ENCODE results near the gene BRD1. TPM values are rescaled to one million over a fixed set of nuclear protein-coding genes. Genes with fewer than 3 reads are reported as not detected.

BRD1 gene
- total and polyA plus RNA-seq, 9 of the 15 experiments (the other 6 are each of a cell fraction or from before 2014, with no cell fraction given), result 0.42 to 17.6 (median 5.5) TPM

GRCh38 chr22:49807780-49808708, 19.6 kb downstream of the BRD1 start (continued):
- TF ChIP-seq, protein P1, sequence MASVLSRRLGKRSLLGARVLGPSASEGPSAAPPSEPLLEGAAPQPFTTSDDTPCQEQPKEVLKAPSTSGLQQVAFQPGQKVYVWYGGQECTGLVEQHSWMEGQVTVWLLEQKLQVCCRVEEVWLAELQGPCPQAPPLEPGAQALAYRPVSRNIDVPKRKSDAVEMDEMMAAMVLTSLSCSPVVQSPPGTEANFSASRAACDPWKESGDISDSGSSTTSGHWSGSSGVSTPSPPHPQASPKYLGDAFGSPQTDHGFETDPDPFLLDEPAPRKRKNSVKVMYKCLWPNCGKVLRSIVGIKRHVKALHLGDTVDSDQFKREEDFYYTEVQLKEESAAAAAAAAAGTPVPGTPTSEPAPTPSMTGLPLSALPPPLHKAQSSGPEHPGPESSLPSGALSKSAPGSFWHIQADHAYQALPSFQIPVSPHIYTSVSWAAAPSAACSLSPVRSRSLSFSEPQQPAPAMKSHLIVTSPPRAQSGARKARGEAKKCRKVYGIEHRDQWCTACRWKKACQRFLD (CRISPR knock-in tag; IDR thresholded peaks at IDR 0.05), result no peak
- TF ChIP-seq ZNF324 (CRISPR knock-in tag; IDR thresholded peaks at IDR 0.05) (no peak), SREBF1 (IDR thresholded peaks at IDR 0.05; ENCODE audit: borderline replicate concordance, low read depth, low read length) (no peak), ZNF785 (CRISPR knock-in tag; IDR thresholded peaks at IDR 0.05) (no peak), ZFP30 (CRISPR knock-in tag; IDR thresholded peaks at IDR 0.05; ENCODE audit: borderline replicate concordance) (no peak), KLF13 (tag; IDR thresholded peaks at IDR 0.05; ENCODE audit: borderline replicate concordance, low read depth) (no peak), MTA3 (IDR thresholded peaks at IDR 0.05; ENCODE audit: borderline replicate concordance) (peak; percentile 72; the same call in 1 of the 2 replicates), SMAD1 (IDR thresholded peaks at IDR 0.05; ENCODE audit: low read depth, low read length, partially characterized antibody) (no peak), CREB1 (IDR thresholded peaks at IDR 0.05) (no peak), CREB1 (CRISPR knock-in tag; IDR thresholded peaks at IDR 0.05) (peak; percentile 33; the same call in 1 of the 2 replicates), ZNF133 (CRISPR knock-in tag; IDR thresholded peaks at IDR 0.05) (no peak), NR4A1 (CRISPR knock-in tag; IDR thresholded peaks at IDR 0.05) (no peak), NR4A1 (tag; IDR thresholded peaks at IDR 0.05) (no peak), ZNF699 (CRISPR knock-in tag; IDR thresholded peaks at IDR 0.05; ENCODE audit: insufficient replicate concordance) (no peak), CBX3 (IDR thresholded peaks at IDR 0.05; ENCODE audit: borderline replicate concordance in 1 of 2, low read length in 2 of 2) (peak in 1 of 2 experiments; percentile 46; a peak in 1 of 3 replicates), ZBTB1 (CRISPR knock-in tag; IDR thresholded peaks at IDR 0.05; ENCODE audit: borderline replicate concordance, low read depth) (no peak)
- TF ChIP-seq, protein P2, sequence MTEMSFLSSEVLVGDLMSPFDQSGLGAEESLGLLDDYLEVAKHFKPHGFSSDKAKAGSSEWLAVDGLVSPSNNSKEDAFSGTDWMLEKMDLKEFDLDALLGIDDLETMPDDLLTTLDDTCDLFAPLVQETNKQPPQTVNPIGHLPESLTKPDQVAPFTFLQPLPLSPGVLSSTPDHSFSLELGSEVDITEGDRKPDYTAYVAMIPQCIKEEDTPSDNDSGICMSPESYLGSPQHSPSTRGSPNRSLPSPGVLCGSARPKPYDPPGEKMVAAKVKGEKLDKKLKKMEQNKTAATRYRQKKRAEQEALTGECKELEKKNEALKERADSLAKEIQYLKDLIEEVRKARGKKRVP (CRISPR knock-in tag; IDR thresholded peaks at IDR 0.05), result no peak
- TF ChIP-seq, protein P3, sequence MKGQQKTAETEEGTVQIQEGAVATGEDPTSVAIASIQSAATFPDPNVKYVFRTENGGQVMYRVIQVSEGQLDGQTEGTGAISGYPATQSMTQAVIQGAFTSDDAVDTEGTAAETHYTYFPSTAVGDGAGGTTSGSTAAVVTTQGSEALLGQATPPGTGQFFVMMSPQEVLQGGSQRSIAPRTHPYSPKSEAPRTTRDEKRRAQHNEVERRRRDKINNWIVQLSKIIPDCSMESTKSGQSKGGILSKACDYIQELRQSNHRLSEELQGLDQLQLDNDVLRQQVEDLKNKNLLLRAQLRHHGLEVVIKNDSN (CRISPR knock-in tag; IDR thresholded peaks at IDR 0.05), result no peak

Data from K562 (cell line).